Activated CD8-positive, alpha-beta T cell treated with anti-CD3 and anti-CD28 coated beads for 36 hours (primary cell): ENCODE results near the gene INTS11. TPM values are rescaled to one million over a fixed set of nuclear protein-coding genes. Genes with fewer than 3 reads are reported as not detected.

Experiments used
- ATAC-seq: fragments of 200-7000 bp; cut with Tn5 transposase; one replicate; pipeline ENCODE4 v1.10.0; 2021; ENCODE audit warnings: mild to moderate bottlenecking, moderate library complexity
- CTCF ChIA-PET: fragments of 350-600 bp; sonication (Branson Sonifier 250); formaldehyde crosslinking; loops from one replicate; lab custom pipeline; 2021; ENCODE audit warnings: antibody characterized with exemption; lab: Charles Lee
- POLR2A ChIA-PET: fragments of 350-600 bp; sonication (Branson Sonifier 250); formaldehyde crosslinking; loops from one replicate; lab custom pipeline; 2021; ENCODE audit warnings: antibody characterized with exemption; lab: Charles Lee
- DNase-seq: peaks from one replicate; pipeline ENCODE4 v3.0.0-alpha.2; 2020
- H3K27ac Mint-ChIP-seq: one replicate; pipeline ENCODE4 v1.8.0; 2021; ENCODE audit warnings: mild to moderate bottlenecking, mixed read lengths
- H3K27me3 Mint-ChIP-seq: one replicate; pipeline ENCODE4 v1.8.0; 2021; ENCODE audit warnings: mixed read lengths
- H3K36me3 Mint-ChIP-seq: one replicate; pipeline ENCODE4 v1.8.0; 2021; ENCODE audit warnings: low read depth, mixed read lengths
- H3K4me1 Mint-ChIP-seq: one replicate; pipeline ENCODE4 v1.8.0; 2021; ENCODE audit warnings: low read depth, mixed read lengths
- H3K4me3 Mint-ChIP-seq: one replicate; pipeline ENCODE4 v1.8.0; 2021; ENCODE audit warnings: mild to moderate bottlenecking, moderate library complexity, mixed read lengths
- H3K9me3 Mint-ChIP-seq: one replicate; pipeline ENCODE4 v1.8.0; 2021; ENCODE audit warnings: mixed read lengths
- CTCF ChIP-seq: fragments of 200-600 bp; IDR thresholded peaks from one replicate; pipeline ENCODE4 v1.8.0; 2022; ENCODE audit warnings: antibody characterized with exemption, mild to moderate bottlenecking
- intact Hi-C: fragments of 100-400 bp; cut with micrococcal nuclease; formaldehyde crosslinking; loops from one replicate; pipeline ENCODE4 v1.10.0; 2022
- total RNA-seq, 2 experiments: library from RNA; stranded (reverse); gene quantifications; one replicate each; pipeline ENCODE4 v1.2.3, GENCODE V29; 2021

INTS11 gene
- total RNA-seq, 2 experiments from 2014 or later = 110 to 122 TPM

DNA sequence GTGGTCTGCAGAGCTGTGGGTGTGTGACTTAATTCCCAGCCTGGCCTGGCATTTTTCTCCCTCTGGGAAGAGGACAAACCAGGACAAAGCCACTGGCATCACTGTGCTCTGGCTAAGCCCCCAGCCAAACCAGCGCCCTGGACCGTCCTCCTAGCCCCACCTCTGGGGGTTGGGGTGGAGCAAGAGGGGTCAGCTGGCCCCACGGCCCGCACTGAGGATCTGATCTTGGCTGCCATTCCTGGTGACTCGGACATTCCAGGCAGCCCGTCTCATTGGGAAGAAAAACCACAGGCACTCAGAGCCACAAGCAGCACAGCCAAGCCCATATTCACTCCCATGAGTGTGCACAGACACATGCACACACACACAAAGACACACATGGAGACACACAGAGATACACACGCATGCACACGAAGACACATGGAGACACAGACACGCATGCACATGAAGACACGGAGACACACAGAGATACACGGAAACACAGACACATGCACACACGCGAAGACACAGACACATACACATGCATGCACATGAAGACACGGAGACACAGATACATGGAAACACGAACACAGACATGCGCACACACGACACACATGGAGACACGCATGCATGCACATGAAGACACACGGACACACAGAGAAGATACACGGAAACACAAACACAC, 36.2 kb upstream of the INTS11 start:
- POLR2A ChIA-PET = no interaction called here
- H3K4me3 Mint-ChIP-seq = no peak overlapping the region

DNA sequence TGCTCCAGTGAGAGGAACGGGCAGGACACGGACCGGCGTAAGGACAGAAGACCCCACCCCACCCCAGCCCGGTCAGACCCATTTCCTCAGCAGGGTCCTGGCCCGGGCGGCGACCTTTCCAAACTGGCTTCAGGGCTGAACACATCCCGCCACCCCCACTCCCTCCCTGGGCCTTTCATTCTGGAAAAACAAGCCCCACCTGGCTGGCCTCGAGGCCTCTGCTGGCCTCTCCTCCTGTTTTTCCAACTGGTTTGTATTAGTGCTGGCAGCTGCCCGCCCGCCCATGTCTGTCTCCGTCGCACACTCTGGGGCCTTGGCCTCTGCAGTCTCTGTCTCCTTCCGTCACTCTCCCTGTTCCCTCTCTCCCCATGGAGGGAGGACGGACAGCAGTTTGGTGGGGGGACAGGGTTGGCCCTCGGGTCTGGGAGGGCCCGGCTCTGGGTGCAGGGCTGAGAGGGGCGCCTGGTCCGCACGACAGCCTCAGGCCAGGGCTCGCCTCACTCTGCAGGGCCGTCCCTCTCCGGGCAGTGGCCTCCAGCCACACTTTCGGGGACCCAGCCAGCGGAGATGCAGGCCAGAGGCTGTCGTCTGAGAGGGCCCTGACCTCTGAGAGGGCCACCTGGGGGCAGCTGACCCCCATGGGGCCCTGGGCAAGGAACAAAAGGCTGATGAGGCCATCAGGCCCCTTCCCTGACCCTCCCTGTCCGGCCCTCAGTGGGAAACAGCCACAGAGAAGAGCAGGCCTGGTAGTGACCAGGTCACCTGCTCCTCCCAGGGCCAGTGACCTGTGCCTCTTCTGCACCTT, 35.4 kb upstream of the INTS11 start:
- Mint-ChIP-seq H3K4me1 (peaks cover 16% of the 10 kb centered on the region), H3K4me3 (no peak overlapping the region), H3K27me3 (no peaks in the 10 kb centered on the region), H3K27ac (no peak overlapping the region), H3K36me3 (no peaks in the 10 kb centered on the region), H3K9me3 (no peaks in the 10 kb centered on the region)
- TF ChIP-seq CTCF = no peak
- POLR2A ChIA-PET = no interaction called here
- DNase-seq = no peak
- intact Hi-C loops = no loop called here
- CTCF ChIA-PET = no interaction called here
- ATAC-seq = no peak

More for the DNA sequence above, 36.2 kb upstream of the INTS11 start:
- H3K36me3 Mint-ChIP-seq = no peaks in the 10 kb centered on the region
- CTCF ChIA-PET = no interaction called here
- DNase-seq (no peak), ATAC-seq (no peak)
- no peak for TF ChIP-seq CTCF
- H3K27me3 Mint-ChIP-seq = no peaks in the 10 kb centered on the region
- peaks cover 16% of the 10 kb centered on the region for H3K4me1 Mint-ChIP-seq
- no peaks in the 10 kb centered on the region for H3K9me3 Mint-ChIP-seq
- intact Hi-C loops = no loop called here
- H3K27ac Mint-ChIP-seq = no peak overlapping the region

GRCh38 chr1:1359308-1359663, 34.8 kb upstream of the INTS11 start:
- TF ChIP-seq CTCF = no peak
- no peak overlapping the region for H3K4me3 Mint-ChIP-seq
- CTCF ChIA-PET = no interaction called here

DNA sequence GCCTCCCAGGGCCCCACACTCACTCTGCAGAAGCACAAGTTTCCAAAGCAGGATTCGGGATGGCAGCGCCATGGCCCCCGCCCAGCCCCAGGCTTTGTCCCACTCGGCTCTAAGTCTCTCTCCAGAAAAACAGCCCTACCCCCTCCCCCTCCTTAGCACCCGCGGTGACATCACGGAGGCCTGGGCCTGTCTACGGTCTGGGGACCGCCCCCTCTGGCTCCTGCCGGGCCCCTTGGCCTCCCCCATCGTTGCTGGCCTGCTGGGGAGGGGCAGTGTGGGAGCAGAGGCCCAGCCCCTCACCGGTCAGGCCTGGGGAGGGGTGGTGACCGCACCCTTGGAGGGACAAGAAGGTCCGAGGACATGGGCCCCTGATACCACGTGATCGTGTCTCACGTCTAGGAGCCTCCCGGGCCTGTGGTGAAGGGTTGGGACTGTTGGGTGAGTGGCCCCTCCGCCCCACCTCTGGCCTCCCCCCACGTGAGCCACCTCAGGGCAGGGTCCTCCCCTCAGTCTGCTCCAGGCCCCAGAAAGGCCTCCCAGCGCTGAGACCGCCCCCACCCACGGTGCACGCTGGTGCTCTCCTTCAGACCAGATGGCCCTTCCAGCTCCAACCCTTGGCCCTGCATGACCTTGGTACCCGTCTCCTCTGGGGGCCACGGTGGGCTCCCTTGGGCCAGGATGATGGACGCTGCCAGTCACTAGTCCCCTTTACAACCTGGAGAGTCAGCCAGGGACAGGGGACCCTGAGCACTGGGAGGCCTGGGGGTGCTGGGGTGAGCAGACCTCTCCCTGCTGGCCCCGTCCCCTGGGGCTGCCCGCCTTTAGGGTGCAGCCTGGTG, 34.2 kb upstream of the INTS11 start, which contains the start of gene MXRA8:
MXRA8 (minus strand) TSS at position 123 of the 839 bp plus-strand sequence; CDS start at position 72, 51 bp downstream.
- intact Hi-C loops = no loop called here
- ChIA-PET POLR2A (interaction anchor here (2.4 kb wide), 1 partner anchor 13 kb away, joined by 10 read pairs; no protein-coding TSS in a partner anchor), CTCF (no interaction called here)
- DNase-seq (peak; percentile 62), ATAC-seq (peak; percentile 60)
- Mint-ChIP-seq H3K27ac (no peak within 1 kb of the TSS), H3K4me3 (no peak within 1 kb of the TSS), H3K9me3 (no peaks in the 10 kb centered on the region), H3K27me3 (peaks cover 3% of the 10 kb centered on the region), H3K36me3 (no peaks in the 10 kb centered on the region), H3K4me1 (peaks cover 19% of the 10 kb centered on the region)
- TF ChIP-seq CTCF = no peak

More at GRCh38 chr1:1359308-1359663, 34.8 kb upstream of the INTS11 start:
- POLR2A ChIA-PET = interaction anchor here (2.4 kb wide), 1 partner anchor 12 kb away, joined by 10 read pairs; no protein-coding TSS in a partner anchor
- Mint-ChIP-seq H3K27me3 (peaks cover under 1% of the 10 kb centered on the region), H3K9me3 (no peaks in the 10 kb centered on the region), H3K27ac (no peak overlapping the region), H3K36me3 (no peaks in the 10 kb centered on the region), H3K4me1 (peaks cover 17% of the 10 kb centered on the region)
- DNase-seq (peak; percentile 37), ATAC-seq (no peak)
- intact Hi-C loops = no loop called here
